GM19372 (cell line): Measurements from ENCODE around the gene PPP1R1B.

Source experiments
- ATAC-seq: cut with Tn5 transposase; IDR thresholded peaks from one replicate; pipeline ENCODE4 v1.9.1; 2021; ENCODE audit warnings: mild to moderate bottlenecking, low read depth, moderate library complexity; ENCODE audit not compliant: unreplicated experiment

The PPP1R1B gene

GRCh38 chr17:39651923-39652586 lies 25.3 kb downstream of the PPP1R1B start:
- no peak for ATAC-seq

GRCh38 chr17:39652587-39653315 lies 26.0 kb downstream of the PPP1R1B start:
- no peak for ATAC-seq

DNA sequence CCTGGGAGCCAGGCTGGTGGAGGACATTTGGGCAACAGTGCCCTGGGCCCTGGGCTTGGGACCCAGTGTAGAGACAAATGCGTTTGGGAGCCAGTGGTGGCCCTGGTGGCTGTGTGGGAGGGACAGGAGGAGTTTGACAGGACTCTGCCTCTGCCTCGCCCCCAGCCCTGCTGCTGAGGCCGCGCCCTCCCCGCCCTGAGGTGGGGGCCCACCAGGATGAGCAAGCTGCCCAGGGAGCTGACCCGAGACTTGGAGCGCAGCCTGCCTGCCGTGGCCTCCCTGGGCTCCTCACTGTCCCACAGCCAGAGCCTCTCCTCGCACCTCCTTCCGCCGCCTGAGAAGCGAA lies 26.5 kb downstream of the PPP1R1B start:
- ATAC-seq = no peak

GRCh38 chr17:39653662-39654331 lies 27.0 kb downstream of the PPP1R1B start:
- no peak for ATAC-seq

GRCh38 chr17:39655105-39655504 lies 28.4 kb downstream of the PPP1R1B start:
- ATAC-seq = no peak

GRCh38 chr17:39658346-39658745 lies 31.6 kb downstream of the PPP1R1B start:
- no peak for ATAC-seq

DNA sequence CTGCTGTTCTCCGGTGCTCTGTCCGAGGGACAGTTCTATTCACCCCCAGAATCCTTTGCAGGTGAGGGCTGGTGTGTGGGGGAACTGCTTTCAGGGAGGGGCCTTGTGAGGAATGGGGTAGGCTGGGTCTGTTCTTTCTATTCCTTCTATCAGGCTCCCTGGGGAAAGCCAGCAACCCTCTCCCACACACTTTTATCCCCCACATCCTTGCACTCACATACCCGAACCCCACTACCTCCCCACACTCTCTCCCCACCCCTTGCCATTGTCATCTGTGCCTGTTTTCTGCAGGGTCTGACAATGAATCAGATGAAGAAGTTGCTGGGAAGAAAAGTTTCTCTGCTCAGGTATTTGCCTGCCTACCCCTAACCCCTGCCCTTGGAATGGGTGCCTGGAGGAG lies 32.0 kb downstream of the PPP1R1B start:
- ATAC-seq = no peak

GRCh38 chr17:39659279-39660010 lies 32.7 kb downstream of the PPP1R1B start:
- ATAC-seq = no peak

GRCh38 chr17:39660011-39660360 lies 33.2 kb downstream of the PPP1R1B start:
- no peak for ATAC-seq

- ATAC-seq = no peak
Observed at GRCh38 chr17:39660397-39661385, 33.9 kb downstream of the PPP1R1B start.

DNA sequence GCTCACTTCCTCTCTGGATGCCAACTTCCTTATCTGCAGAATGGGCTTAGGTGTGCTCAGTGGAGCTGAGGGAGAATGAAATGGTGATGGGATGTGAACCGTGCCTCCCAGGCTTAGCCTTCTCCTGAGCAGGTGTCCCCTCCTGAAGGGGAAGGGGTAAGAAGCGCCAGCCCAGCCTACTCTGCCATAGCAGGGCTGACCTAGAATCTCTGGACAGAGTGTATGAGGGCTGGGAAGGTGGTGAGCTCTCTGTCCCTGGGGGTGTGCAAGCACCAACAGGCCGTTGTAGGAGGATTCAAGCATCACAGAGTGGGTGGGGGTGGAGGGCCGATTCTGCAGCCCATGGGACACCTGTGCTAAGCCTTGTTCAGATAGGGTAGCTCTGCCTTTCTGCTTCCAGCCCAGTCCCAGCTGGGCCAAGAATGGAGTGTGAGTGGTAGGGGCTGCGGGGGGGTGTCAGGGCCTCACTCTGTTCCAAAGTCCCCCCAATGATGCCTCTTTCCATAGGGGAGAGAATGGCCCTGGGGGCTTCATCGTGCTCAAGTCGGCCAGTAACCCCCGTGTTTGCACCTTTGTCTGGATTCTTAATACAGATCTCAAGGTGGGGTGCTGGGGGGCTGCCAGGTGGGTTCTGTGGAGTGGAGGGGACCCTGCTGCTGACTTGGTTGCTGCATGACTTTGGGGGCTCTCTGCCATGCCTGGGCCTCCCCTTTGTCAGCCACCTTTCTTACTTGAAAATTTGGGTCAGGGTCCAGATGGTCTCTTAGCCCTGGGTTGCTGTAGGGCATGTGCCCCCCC lies 35.2 kb downstream of the PPP1R1B start:
- no peak for ATAC-seq

GRCh38 chr17:39662551-39663339 lies 36.0 kb downstream of the PPP1R1B start:
- no peak for ATAC-seq

GRCh38 chr17:39663340-39663687 lies 36.6 kb downstream of the PPP1R1B start:
- ATAC-seq = no peak

- ATAC-seq = no peak
Observed at GRCh38 chr17:39663688-39664580, 37.2 kb downstream of the PPP1R1B start.

DNA sequence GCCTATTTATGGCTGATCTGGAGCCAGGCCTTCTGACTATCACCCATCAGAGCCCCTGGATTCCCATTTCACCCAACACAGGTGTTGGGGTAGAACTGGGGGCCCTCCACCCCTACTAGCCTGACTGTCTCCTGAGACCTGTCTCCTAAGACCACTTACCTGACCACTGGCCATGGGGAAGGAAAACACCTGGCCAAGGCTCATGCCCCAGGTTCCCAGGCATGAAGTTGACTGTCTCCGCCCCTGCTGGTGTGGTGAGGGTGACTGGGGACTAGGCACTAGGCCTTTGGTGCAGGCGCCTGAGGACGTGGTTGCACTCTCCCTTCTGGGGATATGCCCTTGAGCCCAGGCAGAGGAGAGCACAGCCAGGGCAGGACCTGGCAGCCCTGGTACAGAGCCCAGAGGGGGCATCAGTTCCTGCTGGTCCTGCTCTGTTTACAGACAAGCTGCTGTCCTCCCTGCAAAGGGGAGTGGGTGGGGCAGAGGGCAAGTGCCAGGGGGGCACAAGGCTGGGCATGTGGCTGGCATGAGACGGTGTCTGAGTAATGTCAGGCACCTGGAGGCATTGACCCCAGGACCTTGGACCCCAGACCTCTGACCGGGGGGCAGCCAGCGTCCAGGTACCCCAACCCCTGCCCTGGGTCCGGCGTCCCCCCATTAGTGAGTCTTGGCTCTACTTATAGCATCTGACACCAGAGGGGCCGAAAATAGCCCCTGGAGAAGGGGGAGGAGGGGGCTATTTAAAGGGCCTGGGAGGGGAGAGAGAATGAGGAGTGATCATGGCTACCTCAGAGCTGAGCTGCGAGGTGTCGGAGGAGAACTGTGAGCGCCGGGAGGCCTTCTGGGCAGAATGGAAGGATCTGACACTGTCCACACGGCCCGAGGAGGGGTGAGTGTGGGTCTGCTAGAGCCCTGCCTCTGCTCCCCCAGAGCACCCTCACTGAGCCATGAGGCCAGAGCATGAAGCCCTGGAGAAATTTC lies 38.1 kb downstream of the PPP1R1B start, which contains the start of gene TCAP:
Gene TCAP (plus strand): TSS at position 769 of the 981 bp plus-strand sequence. CDS start 11 bp downstream, at position 780.
- no peak for ATAC-seq

DNA sequence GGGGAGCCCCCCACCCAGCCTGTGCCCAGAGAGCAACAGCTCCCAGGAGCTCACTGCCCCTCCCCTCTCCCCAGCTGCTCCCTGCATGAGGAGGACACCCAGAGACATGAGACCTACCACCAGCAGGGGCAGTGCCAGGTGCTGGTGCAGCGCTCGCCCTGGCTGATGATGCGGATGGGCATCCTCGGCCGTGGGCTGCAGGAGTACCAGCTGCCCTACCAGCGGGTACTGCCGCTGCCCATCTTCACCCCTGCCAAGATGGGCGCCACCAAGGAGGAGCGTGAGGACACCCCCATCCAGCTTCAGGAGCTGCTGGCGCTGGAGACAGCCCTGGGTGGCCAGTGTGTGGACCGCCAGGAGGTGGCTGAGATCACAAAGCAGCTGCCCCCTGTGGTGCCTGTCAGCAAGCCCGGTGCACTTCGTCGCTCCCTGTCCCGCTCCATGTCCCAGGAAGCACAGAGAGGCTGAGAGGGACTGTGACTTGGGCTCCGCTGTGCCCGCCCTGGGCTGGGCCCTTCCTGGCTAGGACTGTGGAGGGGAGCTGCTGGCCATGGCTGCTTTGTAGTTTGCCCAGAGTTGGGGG lies 39.0 kb downstream of the PPP1R1B start:
- no peak for ATAC-seq
